GM21381 (cell line): Measurements from ENCODE around the gene TLCD1.
"Not testable (repeated sequence)": the region's sequence is repeated elsewhere in the genome, so short reads cannot be mapped to it uniquely, and the experiment has no call there.

Experiments
- ATAC-seq: cut with Tn5 transposase; IDR thresholded peaks from one replicate; pipeline ENCODE4 v1.9.1; 2021; ENCODE audit warnings: mild to moderate bottlenecking, moderate library complexity; ENCODE audit not compliant: unreplicated experiment

The TLCD1 gene

GRCh38 chr17:28733346-28733745, 7.3 kb upstream of the TLCD1 start:
- no peak for ATAC-seq

GRCh38 chr17:28729950-28730330, 3.9 kb upstream of the TLCD1 start:
- ATAC-seq: no peak

GRCh38 chr17:28728364-28729200, 2.5 kb upstream of the TLCD1 start, which contains the start of gene NEK8:
Gene NEK8 (plus strand): TSS chr17:28728788. CDS start chr17:28728814, 26 bp downstream.
- ATAC-seq: peak; percentile 37

GRCh38 chr17:28726627-28727491, 826 bp upstream of the TLCD1 start:
- ATAC-seq: peak; percentile 38

- ATAC-seq: peak; percentile 5
Observed at GRCh38 chr17:28725660-28726225, 290 bp downstream of the TLCD1 start.

GRCh38 chr17:28725166-28725659, 820 bp downstream of the TLCD1 start:
- no peak for ATAC-seq

- ATAC-seq: no peak
Observed at GRCh38 chr17:28724500-28725165, 1.4 kb downstream of the TLCD1 start.

- not testable (repeated sequence) for ATAC-seq
Observed at GRCh38 chr17:28723836-28724499, 2.1 kb downstream of the TLCD1 start.

GRCh38 chr17:28723159-28723835, 2.7 kb downstream of the TLCD1 start:
- ATAC-seq: no peak

- ATAC-seq: no peak
Observed at GRCh38 chr17:28722417-28723158, 3.4 kb downstream of the TLCD1 start.

GRCh38 chr17:28720997-28721329, 5.1 kb downstream of the TLCD1 start:
- not testable (repeated sequence) for ATAC-seq

- no peak for ATAC-seq
Observed at GRCh38 chr17:28720247-28720996, 5.6 kb downstream of the TLCD1 start.

GRCh38 chr17:28719021-28719433, 7.0 kb downstream of the TLCD1 start:
- ATAC-seq: peak; percentile 2

- ATAC-seq: no peak
Observed at GRCh38 chr17:28718333-28719020, 7.6 kb downstream of the TLCD1 start.

GRCh38 chr17:28717578-28718332, 8.3 kb downstream of the TLCD1 start, which contains the start of gene RAB34:
Gene RAB34 (minus strand): TSS chr17:28717868. CDS start chr17:28717266, 602 bp downstream.
- ATAC-seq: no peak

GRCh38 chr17:28716740-28717577, 9.1 kb downstream of the TLCD1 start:
- ATAC-seq: no peak
